PC-9 (cell line): Measurements from ENCODE around the gene OLFML1.

ENCODE experiments used
- CTCF ChIP-seq: fragments of 200-600 bp; sonication (generic); conservative IDR thresholded peaks from 2 replicates; pipeline ENCODE4 v1.6.1; 2017; ENCODE audit warnings: mixed run types, antibody characterized with exemption, mild to moderate bottlenecking, moderate library complexity
- EZH2 ChIP-seq: fragments of 200-600 bp; sonication (generic); IDR thresholded peaks from 2 replicates; pipeline ENCODE4 v1.8.0; 2017; ENCODE audit warnings: antibody characterized with exemption, low read depth

GRCh38 chr11:7485186-7486097 is at the start of gene OLFML1:
- TF ChIP-seq CTCF, result no peak
- no peak for TF ChIP-seq EZH2
